Stomach (tissue), 4 donors: Measurements from ENCODE around the gene OTULIN.

Experiments used
- CTCF ChIP-seq, 7 experiments: fragments of 450-650 bp in 4 of 7; fragments of 200-600 bp in 3 of 7; sonication (generic) in 3 of 7; IDR thresholded peaks; one replicate each; pipeline ENCODE4 v1.5.1; 2016 to 2019; ENCODE audit warnings: antibody characterized with exemption in 7 of 7, control low read depth in 2 of 7, mild to moderate bottlenecking in 1 of 7
- POLR2A ChIP-seq, 4 donors: fragments of 450-650 bp; IDR thresholded peaks; one replicate each; pipeline ENCODE4 v1.6.1; 2016; ENCODE audit warnings: antibody characterized with exemption in 4 of 4, control low read depth in 2 of 4, mild to moderate bottlenecking in 1 of 4, moderate library complexity in 1 of 4

GRCh38 chr5:14665949-14666348 is 1.4 kb downstream of the OTULIN start:
- TF ChIP-seq CTCF (IDR thresholded peaks at IDR 0.05), result no peak
- TF ChIP-seq POLR2A (IDR thresholded peaks at IDR 0.05), result no peak
